Stomach (tissue), 4 donors: ENCODE measurements around the gene FXR2.

Experiments used
- POLR2A ChIP-seq, 4 donors: fragments of 450-650 bp; IDR thresholded peaks; one replicate each; pipeline ENCODE4 v1.6.1; 2016; ENCODE audit warnings: antibody characterized with exemption in 4 of 4, control low read depth in 2 of 4, mild to moderate bottlenecking in 1 of 4, moderate library complexity in 1 of 4
- POLR2AphosphoS5 ChIP-seq, 3 donors: sonication (generic); formaldehyde crosslinking; IDR thresholded peaks; one replicate each; pipeline ENCODE4 v1.6.1; 2016; ENCODE audit warnings: antibody characterized with exemption in 3 of 3
- TF ChIP-seq, protein P1 (sequence below), 7 experiments: fragments of 450-650 bp in 4 of 7; fragments of 200-600 bp in 3 of 7; sonication (generic) in 3 of 7; IDR thresholded peaks; one replicate each; pipeline ENCODE4 v1.5.1; 2016 to 2019; ENCODE audit warnings: antibody characterized with exemption in 7 of 7, control low read depth in 2 of 7, mild to moderate bottlenecking in 1 of 7

DNA sequence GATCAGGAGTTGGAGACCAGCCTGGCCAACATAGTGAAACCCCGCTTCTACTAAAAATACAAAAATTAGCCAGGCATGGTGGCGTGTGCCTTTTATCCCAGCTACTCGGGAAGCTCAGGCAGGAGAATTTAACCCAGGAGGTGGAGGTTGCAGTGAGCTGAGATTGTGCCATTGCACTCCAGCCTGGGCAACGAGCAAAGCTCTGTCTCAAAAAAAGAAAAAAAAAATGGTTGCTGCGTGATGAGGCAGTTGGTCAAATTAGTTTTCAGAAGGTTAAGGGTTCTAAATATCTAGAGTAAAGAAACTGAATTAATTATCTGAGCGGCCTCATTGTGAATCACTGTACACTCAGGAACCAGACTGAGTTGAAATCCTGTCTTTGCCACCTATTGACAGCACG, 38.7 kb downstream of the FXR2 start:
- TF ChIP-seq POLR2A (IDR thresholded peaks at IDR 0.05) (no peak), POLR2AphosphoS5 (IDR thresholded peaks at IDR 0.05) (no peak)
- TF ChIP-seq, protein P1, sequence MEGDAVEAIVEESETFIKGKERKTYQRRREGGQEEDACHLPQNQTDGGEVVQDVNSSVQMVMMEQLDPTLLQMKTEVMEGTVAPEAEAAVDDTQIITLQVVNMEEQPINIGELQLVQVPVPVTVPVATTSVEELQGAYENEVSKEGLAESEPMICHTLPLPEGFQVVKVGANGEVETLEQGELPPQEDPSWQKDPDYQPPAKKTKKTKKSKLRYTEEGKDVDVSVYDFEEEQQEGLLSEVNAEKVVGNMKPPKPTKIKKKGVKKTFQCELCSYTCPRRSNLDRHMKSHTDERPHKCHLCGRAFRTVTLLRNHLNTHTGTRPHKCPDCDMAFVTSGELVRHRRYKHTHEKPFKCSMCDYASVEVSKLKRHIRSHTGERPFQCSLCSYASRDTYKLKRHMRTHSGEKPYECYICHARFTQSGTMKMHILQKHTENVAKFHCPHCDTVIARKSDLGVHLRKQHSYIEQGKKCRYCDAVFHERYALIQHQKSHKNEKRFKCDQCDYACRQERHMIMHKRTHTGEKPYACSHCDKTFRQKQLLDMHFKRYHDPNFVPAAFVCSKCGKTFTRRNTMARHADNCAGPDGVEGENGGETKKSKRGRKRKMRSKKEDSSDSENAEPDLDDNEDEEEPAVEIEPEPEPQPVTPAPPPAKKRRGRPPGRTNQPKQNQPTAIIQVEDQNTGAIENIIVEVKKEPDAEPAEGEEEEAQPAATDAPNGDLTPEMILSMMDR (IDR thresholded peaks at IDR 0.05): no peak
